ENCODE data around the gene ANKS1B.
"Not testable (repeated sequence)": the region's sequence is repeated elsewhere in the genome, so short reads cannot be mapped to it uniquely, and the experiment has no call there.

ANKS1B gene

GRCh38 chr12:98838231-98838647 is 1146.5 kb downstream of the ANKS1B start:
- TF ChIP-seq CTCF (IDR thresholded peaks at IDR 0.05; ENCODE audit: control insufficient read depth, insufficient read depth, low read depth, low read length, missing control alignments) = peak; percentile 56
- no peak for DNase-seq (ENCODE audit: low read depth)

GRCh38 chr12:98837134-98837752 is 1147.5 kb downstream of the ANKS1B start:
- H3K4me3 ChIP-seq (ENCODE audit: control insufficient read depth, low read depth, low read length); DNase-seq (ENCODE audit: low read depth): not testable (repeated sequence)

More at GRCh38 chr12:98838231-98838647, 1146.5 kb downstream of the ANKS1B start:
- no peak overlapping the region for H3K4me3 ChIP-seq (ENCODE audit: control insufficient read depth, low read depth, low read length)

- H3K4me3 ChIP-seq (ENCODE audit: control insufficient read depth, low read depth, low read length) = no peak overlapping the region
- DNase-seq (ENCODE audit: low read depth) = no peak
- TF ChIP-seq CTCF (IDR thresholded peaks at IDR 0.05; ENCODE audit: control insufficient read depth, insufficient read depth, low read depth, low read length, missing control alignments) = no peak
These were observed 1154.1 kb downstream of the ANKS1B start for GRCh38 chr12:98830657-98831056.

GRCh38 chr12:98828802-98829600 is 1155.7 kb downstream of the ANKS1B start:
- no peak for TF ChIP-seq CTCF (IDR thresholded peaks at IDR 0.05; ENCODE audit: control insufficient read depth, insufficient read depth, low read depth, low read length, missing control alignments)
- DNase-seq (ENCODE audit: low read depth) = no peak
- H3K4me3 ChIP-seq (ENCODE audit: control insufficient read depth, low read depth, low read length) = no peak overlapping the region

- no peak for DNase-seq (ENCODE audit: low read depth)
- no peak overlapping the region for H3K4me3 ChIP-seq (ENCODE audit: control insufficient read depth, low read depth, low read length)
- no peak for TF ChIP-seq CTCF (IDR thresholded peaks at IDR 0.05; ENCODE audit: control insufficient read depth, insufficient read depth, low read depth, low read length, missing control alignments)
These were observed 1161.7 kb downstream of the ANKS1B start for GRCh38 chr12:98823012-98823411.

- no peak for DNase-seq (ENCODE audit: low read depth)
- no peak for TF ChIP-seq CTCF (IDR thresholded peaks at IDR 0.05; ENCODE audit: control insufficient read depth, insufficient read depth, low read depth, low read length, missing control alignments)
- no peak overlapping the region for H3K4me3 ChIP-seq (ENCODE audit: control insufficient read depth, low read depth, low read length)
These were observed 1162.9 kb downstream of the ANKS1B start for GRCh38 chr12:98821866-98822265.

GRCh38 chr12:98821232-98821631 is 1163.5 kb downstream of the ANKS1B start:
- no peak for TF ChIP-seq CTCF (IDR thresholded peaks at IDR 0.05; ENCODE audit: control insufficient read depth, insufficient read depth, low read depth, low read length, missing control alignments)
- H3K4me3 ChIP-seq (ENCODE audit: control insufficient read depth, low read depth, low read length) = no peak overlapping the region
- DNase-seq (ENCODE audit: low read depth) = no peak

Measured in AG09309 (cell line).